ENCODE results near the gene FUS.

FUS gene

DNA sequence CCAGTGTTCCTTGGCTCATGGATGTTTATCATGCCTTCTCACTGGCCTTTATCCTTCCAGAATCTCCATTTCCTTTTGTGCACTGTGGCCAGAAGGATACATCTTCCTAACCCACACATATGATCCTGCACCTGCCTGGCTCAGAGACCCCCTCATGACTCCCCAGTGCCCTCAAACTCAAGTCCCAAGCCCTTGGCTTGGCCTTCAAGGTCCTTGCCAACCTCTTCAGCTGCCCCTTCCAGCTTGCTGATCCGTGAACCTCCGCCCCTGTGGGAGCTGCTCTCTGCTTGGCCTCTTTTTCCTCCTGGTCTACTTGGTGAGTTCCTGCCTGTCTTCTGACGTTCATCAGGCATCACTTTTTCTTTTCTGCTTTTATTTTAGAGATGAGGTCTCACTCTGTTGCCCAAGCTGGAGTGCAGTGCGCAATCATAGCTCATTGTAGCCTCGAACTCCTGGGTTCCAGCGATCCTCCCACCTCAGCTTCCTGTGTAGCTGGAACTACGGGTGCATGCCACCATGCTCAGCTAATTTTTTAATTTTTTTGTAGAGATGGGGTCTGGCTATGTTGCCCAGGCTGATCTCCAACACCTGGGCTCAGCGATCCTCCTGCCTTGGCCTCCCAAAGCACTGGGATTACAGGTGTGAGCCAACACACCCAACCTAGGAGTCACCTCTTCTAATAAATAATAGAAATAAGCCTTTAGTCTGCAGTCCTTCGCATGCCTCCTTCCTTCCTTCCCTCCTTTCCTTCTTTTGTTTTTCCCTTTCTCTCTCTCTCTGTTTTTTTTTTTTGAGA lies 25.1 kb downstream of the FUS start:
- no peak for FAIRE-seq

DNA sequence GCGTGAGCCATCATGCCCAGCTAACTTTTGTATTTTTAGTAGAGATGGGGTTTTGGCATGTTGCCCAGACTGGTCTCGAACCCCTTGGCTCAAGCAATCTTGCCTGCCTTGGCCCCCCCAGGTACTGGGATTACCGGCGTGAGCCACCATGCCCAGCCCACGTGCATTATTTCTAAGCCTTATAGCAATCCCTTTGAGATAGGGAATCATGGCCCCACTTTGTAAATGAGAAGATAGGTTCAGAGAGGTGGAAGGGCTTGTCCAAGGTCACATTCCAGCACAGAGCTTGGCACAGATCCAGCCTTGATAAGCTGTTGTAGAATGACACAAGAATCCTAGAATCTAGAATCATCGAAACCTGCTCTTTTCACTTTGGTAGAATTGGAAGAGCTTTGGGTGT lies 26.8 kb downstream of the FUS start:
- no peak for FAIRE-seq

DNA sequence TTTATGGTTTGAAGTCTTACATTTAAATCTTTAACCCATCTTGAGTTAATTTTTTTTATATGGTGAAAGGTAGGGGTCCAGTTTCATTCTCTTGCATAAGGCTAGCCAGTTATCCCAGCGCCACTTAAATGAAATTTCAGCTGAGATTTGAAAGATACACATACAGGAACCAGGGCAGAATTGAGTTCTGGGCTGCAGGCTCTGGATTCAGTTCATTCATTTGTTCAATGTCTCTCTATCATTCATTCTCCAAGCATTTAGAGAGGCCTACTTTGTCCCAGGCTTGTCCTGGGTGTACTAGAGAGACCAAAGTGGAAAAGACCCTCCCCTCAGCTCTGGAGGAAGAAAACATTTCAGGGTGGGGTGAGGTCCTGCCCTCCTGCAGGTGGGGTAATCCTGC lies 33.4 kb downstream of the FUS start:
- FAIRE-seq: no peak

DNA sequence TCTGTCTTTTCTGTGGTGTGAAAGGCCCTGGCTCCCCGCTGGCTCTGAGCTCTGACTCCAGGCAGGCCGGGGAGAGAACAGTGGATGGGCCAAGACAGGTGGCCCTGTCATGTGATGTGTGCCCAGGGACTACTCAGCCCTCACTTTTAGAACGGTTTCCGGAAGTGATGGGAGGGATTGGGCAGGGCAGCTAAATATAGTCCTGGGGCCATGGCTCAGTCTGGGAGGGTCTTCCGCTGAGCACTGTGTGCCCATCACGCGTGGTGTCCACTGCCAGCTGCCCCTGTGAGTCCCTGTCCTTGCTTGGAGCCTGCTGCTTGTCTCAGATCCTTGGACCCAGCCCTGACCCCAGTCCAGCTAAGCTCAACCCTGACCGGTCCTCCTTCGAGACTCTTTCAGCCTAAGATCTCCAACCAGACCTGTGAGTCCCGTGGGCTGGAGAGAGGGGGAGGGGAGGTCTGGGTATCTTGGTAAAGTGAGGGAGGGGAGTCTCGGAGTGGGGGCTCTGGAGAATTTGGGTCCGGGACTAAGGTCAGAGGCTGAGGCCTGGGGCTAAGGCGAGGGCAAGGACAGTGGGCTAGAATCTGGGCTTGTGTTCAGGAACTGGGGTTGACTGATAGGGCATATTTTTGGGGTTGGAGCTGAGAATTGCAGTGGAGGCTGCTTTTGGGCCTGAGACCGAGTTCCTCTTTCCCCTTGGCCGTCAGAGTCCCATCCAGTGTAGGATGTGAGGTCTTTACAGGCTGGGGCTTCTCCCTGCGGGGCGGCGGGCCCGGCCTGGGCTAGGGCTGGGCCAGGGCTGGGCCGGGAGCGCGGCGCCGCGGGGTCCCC lies 34.2 kb downstream of the FUS start, which contains the start of gene TRIM72:
TRIM72 (plus strand) TSS at position 243 of the 831 bp plus-strand sequence. CDS start 620 bp downstream, outside the sequence.
- no peak for FAIRE-seq

DNA sequence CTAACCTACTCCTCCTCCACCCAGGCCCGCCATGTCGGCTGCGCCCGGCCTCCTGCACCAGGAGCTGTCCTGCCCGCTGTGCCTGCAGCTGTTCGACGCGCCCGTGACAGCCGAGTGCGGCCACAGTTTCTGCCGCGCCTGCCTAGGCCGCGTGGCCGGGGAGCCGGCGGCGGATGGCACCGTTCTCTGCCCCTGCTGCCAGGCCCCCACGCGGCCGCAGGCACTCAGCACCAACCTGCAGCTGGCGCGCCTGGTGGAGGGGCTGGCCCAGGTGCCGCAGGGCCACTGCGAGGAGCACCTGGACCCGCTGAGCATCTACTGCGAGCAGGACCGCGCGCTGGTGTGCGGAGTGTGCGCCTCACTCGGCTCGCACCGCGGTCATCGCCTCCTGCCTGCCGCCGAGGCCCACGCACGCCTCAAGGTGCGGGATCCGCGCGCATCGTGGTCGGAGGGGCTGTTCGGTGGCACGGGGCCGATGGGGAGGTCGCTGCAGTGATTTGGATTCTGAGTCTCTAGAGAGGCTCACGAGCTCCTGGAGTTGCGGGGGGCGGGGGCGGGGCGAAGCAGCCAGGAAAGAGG lies 34.9 kb downstream of the FUS start:
- FAIRE-seq: no peak

DNA sequence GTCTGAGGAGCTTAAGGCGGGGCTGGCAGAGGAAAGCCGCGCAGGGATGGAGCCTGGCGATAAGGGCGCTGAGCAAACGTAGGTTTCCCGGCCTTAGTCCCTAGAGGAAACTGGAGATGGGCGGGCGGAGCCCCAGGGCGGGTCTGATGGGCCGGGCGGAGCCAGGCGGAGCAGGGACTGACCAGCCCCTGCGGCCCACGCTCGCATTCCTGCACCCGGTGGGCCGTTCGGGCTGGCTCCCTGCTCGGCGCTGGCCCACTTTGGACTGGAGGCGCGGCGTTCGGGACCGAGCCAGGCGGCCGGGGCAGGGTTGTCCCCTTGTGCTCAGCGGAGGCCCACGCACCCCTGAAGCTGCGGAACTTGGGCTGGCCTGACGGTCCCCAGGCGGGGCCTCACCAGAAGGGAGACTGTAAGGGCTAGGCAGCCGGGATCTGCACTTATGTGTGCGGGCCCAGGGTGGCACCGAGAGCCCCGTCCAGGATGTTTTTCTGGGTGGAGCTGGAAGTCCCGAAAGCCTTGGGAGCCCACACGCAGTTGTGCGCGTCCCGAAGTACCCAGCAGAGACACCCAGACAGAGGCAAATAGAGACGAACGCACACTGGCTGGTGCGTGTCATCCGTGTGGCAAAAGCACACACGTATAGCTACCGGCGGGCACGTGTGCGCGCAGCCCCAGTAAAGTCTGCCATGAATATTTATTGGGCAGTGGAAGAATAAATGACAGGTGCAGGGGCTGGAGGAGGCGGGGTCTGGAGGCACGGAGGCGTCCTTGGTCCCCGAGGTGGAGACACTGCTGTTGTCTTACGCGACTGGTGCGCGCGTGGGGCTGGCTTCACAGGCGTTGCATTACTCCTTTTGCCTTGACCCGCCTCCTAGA lies 35.6 kb downstream of the FUS start:
- FAIRE-seq: no peak

DNA sequence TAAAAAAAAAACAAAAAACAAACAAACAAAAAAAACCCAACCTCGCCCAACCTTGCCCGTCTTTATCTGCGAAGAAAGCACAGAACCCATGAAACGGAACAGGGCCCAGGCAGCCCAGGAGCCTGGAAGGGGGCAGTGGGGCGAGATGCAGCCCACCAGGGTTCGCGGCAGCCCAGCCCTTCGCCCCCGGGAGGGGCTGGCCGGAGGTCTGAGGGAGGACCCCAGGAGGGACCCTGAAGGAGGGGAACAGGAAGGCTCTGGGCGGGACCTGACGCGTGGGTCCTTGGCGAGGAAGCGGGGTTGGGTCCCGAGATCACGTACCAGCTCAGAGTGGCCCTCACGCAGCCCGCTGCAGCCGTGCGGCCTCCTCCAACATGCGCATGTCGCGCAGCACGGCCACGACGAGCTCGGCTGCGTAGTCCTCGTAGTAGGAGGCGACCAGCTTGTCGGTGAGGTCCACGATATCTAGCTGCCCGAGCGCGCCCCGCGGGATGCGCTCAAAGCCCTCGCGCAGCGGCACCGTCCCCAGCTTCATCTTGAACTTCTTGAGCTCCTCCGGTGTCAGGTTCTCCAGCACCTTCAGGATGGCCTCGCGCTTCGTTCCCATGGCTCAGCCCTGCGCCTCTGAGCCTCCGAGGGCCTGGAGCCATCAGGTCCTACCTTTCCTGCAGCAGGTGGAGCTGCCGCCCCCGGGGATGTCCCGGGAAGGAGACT lies 36.6 kb downstream of the FUS start, which contains the start of gene PYDC1:
PYDC1 (minus strand) TSS at position 714 of the 714 bp plus-strand sequence; CDS start at position 607, 107 bp downstream.
- no peak for FAIRE-seq

DNA sequence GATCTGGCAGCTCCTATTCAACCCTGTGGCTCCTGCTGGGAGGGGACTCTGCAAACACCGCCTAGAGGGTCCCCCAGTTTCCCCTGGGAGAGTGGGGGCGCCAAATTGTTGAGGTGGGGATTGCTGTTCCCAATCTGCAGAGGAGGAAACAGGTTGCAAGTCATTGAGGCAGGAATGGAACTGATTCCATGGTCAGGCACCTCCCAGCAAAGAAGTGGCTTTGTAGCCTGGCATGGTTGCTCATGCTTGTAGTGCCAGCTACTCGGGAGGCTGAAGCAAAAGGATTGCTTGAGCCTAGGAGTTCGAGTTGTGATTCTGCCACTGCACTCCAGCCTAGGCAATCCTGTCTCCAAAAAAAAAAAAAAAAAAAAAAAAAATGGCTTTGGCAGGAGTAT lies 37.2 kb downstream of the FUS start:
- FAIRE-seq: no peak

DNA sequence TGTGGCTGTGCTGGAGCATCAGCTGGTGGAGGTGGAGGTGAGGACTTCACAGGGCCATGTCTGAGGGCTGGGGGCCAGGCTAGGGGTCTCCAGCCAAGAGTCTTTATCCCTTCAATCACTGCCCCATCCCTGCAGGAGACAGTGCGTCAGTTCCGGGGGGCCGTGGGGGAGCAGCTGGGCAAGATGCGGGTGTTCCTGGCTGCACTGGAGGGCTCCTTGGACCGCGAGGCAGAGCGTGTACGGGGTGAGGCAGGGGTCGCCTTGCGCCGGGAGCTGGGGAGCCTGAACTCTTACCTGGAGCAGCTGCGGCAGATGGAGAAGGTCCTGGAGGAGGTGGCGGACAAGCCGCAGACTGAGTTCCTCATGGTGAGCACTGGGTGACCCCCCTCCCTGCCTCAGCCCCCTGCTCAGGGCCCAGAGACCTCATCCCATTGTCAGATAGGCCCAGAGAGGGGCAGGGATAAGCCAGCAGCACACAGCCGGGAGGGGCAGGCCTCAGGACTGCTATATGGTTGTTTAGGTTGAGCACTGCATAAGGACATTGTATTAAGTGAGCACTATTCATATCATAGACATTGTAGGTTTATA lies 39.3 kb downstream of the FUS start:
- no peak for FAIRE-seq

DNA sequence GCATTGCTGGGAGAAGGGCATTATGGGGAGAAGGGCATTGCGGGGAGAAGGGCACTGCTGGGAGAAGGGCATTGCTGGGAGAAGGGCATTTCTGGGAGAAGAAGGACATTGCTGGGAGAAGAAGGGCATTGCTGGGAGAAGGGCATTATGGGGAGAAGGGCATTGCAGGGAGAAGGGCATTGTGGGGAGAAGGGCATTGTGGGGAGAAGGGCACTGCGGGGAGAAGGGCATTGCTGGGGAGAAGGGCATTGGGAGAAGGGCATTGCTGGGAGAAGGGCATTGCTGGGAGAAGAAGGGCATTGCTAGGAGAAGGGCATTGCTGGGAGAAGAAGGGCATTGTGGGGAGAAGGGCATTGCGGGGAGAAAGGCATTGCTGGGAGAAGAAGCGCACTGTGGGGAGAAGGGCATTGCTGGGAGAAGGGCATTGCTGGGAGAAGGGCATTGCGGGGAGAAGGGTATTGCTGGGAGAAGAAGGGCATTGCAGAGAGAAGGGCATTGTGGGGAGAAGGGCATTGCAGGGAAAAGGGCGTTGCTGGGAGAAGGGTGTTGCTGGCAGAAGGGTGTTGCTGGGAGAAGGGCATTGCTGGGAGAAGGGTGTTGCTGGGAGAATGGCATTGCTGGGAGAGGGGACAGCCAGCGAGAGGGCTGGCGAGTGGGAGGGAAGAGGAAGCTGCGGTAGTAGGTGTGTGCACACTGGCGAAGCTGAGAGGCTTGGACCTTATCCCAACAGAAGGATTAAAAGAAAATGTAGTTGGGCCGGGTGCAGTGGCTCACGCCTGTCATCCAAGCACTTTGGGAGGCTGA lies 41.6 kb downstream of the FUS start:
- FAIRE-seq: no peak

DNA sequence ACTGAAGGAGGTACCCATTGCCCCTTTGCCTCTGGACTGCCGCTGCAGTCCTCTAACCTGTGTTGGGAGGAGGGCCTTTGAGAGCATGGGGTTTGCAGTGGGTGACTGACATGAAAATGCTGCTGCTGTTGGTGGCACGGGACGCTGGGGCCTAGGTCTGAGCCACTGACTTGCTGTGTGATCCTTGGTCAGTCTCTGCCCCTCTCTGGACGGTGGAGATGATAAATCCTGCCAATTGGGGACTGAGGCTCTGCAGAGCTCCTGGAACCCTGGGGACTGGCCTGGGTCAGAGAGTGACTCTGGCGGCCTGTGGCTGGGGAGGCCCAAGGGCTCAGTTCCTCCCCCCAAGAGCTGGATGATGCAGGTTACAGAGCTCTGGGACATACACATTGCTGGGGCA lies 43.1 kb downstream of the FUS start:
- FAIRE-seq: no peak

DNA sequence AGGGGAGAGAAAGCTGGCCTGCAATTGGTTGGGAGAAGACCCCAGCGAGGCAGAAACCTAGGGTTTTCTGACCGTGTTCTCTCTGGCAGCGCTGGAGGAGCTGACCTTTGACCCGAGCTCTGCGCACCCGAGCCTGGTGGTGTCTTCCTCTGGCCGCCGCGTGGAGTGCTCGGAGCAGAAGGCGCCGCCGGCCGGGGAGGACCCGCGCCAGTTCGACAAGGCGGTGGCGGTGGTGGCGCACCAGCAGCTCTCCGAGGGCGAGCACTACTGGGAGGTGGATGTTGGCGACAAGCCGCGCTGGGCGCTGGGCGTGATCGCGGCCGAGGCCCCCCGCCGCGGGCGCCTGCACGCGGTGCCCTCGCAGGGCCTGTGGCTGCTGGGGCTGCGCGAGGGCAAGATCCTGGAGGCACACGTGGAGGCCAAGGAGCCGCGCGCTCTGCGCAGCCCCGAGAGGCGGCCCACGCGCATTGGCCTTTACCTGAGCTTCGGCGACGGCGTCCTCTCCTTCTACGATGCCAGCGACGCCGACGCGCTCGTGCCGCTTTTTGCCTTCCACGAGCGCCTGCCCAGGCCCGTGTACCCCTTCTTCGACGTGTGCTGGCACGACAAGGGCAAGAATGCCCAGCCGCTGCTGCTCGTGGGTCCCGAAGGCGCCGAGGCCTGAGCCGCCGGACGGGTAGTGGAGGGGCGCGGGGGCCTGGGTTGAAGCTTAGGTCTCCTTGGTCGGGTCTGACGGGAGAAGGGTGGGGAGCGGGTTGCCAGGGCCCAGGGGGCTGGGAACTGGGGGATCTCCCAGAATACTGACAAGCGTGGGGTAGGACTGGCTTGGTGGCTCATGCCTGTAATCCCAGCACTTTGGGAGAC lies 44.4 kb downstream of the FUS start:
- no peak for FAIRE-seq

DNA sequence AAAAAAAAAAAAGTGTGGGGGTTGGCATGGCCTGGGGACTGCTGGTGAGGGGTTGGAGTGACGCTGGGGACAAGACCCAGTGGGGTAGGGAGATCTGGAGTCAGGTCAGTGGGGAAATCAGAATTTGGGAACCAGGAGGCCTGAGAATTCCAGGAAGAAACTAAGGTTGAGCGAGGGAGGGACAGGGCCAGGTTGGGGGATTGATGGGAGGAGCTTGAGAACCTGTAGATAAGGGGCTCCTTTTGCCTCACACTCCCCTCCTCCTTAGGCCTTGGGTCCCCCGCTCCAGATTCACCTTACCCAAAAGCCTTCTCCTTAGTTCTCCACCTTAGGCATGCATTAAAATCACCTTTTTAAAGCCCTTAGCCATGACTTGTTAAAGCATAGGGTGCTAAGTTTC lies 45.3 kb downstream of the FUS start:
- FAIRE-seq: no peak

DNA sequence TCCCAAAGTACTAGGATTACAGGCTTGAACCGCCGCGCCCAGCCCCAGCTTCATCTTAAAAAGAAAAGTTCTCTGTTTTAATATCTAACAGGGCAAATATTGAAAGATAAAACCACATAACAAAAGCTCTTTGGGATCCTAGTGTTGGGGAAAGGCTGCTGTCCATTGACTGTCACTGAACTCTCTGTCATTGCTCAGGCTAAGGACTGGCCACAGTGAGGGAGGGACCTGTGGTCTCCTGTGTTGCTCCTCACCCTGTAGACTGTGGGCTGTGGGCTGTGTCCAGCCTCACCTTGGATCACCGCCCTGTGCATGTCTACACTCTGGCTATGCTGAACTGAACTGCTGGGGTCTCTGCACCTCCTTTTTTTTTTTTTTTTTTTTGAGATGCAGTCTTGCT lies 48.3 kb downstream of the FUS start:
- FAIRE-seq: no peak

DNA sequence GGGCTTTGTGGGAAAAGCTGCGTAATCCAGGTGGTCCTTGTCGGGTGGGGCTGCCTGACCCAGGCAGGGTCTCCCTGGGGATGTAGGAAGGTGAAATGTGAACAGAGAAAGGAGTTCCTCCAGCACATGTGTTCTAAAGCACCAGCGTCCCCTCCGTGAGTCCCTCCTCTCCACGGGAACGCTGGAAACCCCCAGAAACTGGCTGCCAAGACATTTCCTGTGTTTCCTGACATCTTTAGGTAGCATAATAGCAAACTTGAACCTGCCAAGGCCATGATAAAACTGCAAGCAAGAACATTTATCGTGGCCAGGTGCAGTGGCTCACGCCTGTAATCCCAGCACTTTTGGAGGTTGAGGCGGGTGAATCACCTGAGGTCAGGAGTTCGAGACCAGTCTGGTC lies 49.6 kb downstream of the FUS start:
- FAIRE-seq: no peak

DNA sequence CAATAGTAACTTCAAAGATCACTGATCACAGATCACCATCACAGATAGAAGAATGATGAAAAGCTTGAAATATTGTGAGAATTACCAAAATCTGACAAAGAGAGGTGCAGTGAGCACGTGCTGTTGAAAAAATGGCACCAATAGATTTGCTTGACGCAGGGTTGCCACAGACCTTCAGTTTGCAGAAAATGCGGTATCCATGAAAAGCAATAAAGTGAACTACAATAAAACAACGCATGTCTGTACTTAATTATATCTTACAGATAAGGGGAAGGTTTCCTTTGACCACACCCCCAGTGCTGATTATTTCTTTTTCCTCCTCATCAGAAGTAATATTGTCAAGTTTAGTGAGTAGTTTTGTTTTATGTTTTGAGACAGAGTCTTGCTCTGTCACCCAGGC lies 58.1 kb downstream of the FUS start:
- no peak for FAIRE-seq
